Hepatocyte (in vitro differentiated cells): ENCODE data around the gene CD82.

Source experiments
- EZH2 ChIP-seq: fragments of 200-600 bp; sonication (generic); IDR thresholded peaks from 2 replicates; pipeline ENCODE4 v1.6.1; 2016; ENCODE audit warnings: antibody characterized with exemption, mild to moderate bottlenecking, borderline replicate concordance
- EZH2phosphoT487 ChIP-seq: fragments of 200-600 bp; sonication (generic); IDR thresholded peaks from one replicate; pipeline ENCODE4 v1.6.1; 2018; ENCODE audit warnings: antibody characterized with exemption, mild to moderate bottlenecking, low read depth, moderate library complexity; ENCODE audit not compliant: unreplicated experiment, severe bottlenecking
- TF ChIP-seq, protein P1 (sequence below): fragments of 200-600 bp; sonication (generic); IDR thresholded peaks from 2 replicates; pipeline ENCODE4 v1.5.1; 2016; ENCODE audit warnings: antibody characterized with exemption, mild to moderate bottlenecking; ENCODE audit not compliant: poor library complexity

DNA sequence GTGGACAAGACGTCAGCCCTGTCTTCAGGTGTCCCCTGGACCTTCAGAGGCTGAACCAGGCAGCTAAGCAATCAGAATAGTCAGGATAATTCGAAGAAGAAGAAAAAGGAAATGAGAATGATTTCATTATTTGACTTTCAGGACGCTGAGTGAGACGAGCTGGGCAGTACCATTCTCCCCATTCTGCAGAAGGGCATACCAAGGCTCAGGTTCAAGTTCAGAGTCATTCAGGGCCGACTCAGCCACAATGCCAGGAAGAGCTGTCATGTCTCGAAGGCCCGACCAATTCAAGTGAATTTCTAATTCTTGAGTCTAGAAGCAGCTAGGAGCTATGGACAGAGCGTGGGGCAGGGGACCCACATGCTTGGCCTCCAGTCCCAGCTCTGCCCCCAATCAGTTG lies 33.8 kb upstream of the CD82 start:
- TF ChIP-seq, protein P1, sequence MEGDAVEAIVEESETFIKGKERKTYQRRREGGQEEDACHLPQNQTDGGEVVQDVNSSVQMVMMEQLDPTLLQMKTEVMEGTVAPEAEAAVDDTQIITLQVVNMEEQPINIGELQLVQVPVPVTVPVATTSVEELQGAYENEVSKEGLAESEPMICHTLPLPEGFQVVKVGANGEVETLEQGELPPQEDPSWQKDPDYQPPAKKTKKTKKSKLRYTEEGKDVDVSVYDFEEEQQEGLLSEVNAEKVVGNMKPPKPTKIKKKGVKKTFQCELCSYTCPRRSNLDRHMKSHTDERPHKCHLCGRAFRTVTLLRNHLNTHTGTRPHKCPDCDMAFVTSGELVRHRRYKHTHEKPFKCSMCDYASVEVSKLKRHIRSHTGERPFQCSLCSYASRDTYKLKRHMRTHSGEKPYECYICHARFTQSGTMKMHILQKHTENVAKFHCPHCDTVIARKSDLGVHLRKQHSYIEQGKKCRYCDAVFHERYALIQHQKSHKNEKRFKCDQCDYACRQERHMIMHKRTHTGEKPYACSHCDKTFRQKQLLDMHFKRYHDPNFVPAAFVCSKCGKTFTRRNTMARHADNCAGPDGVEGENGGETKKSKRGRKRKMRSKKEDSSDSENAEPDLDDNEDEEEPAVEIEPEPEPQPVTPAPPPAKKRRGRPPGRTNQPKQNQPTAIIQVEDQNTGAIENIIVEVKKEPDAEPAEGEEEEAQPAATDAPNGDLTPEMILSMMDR, result no peak
- TF ChIP-seq EZH2, result no peak
- no peak for TF ChIP-seq EZH2phosphoT487
